GM23338 (cell line): ENCODE data around the gene RPLP2. TPM values are rescaled to one million over a fixed set of nuclear protein-coding genes. Genes with fewer than 3 reads are reported as not detected.

Source experiments
- ATAC-seq: fragments of 200-7000 bp; cut with Tn5 transposase; 3 replicates; pipeline ENCODE4 v1.9.1; 2020
- DNase-seq: peaks from one replicate; pipeline ENCODE4 v3.0.0-alpha.2; 2015; ENCODE audit warnings: low spot score
- H2AFZ ChIP-seq: fragments of 200-600 bp; sonication (generic); 2 replicates; pipeline ENCODE4 v1.8.0; 2016; ENCODE audit warnings: antibody characterized with exemption, mild to moderate bottlenecking, moderate library complexity
- H3F3A ChIP-seq: fragments of 200-600 bp; sonication (generic); replicated peaks from 2 replicates; pipeline ENCODE4 v1.8.0; 2017; ENCODE audit warnings: antibody characterized with exemption, mixed run types, low read depth
- H3K27ac ChIP-seq: fragments of 200-600 bp; sonication (generic); 2 replicates; pipeline ENCODE4 v1.6.1; 2016; ENCODE audit warnings: low read depth
- H3K27me3 ChIP-seq: fragments of 200-600 bp; sonication (generic); 2 replicates; pipeline ENCODE4 v1.8.0; 2016; ENCODE audit warnings: mild to moderate bottlenecking, mixed run types, moderate library complexity; ENCODE audit not compliant: insufficient read depth
- H3K36me3 ChIP-seq: fragments of 200-600 bp; sonication (generic); 2 replicates; pipeline ENCODE4 v1.8.0; 2016; ENCODE audit warnings: mild to moderate bottlenecking; ENCODE audit not compliant: insufficient read depth
- H3K4me1 ChIP-seq: fragments of 200-600 bp; sonication (generic); 2 replicates; pipeline ENCODE4 v1.8.0; 2016; ENCODE audit warnings: mild to moderate bottlenecking, moderate library complexity; ENCODE audit not compliant: insufficient read depth
- H3K4me2 ChIP-seq: fragments of 200-600 bp; sonication (generic); 2 replicates; pipeline ENCODE4 v1.7.1; 2017; ENCODE audit warnings: mixed run types
- H3K4me3 ChIP-seq: fragments of 200-600 bp; sonication (generic); 2 replicates; pipeline ENCODE4 v1.6.1; 2016; ENCODE audit warnings: mixed run types
- H3K79me2 ChIP-seq: fragments of 200-600 bp; sonication (generic); replicated peaks from 2 replicates; pipeline ENCODE4 v1.8.0; 2017; ENCODE audit warnings: mild to moderate bottlenecking; ENCODE audit not compliant: insufficient read depth
- H3K9me2 ChIP-seq: fragments of 200-600 bp; sonication (generic); 2 replicates; pipeline ENCODE4 v1.8.0; 2017; ENCODE audit not compliant: insufficient read depth
- H4K20me1 ChIP-seq: fragments of 200-600 bp; sonication (generic); replicated peaks from 2 replicates; pipeline ENCODE4 v1.8.0; 2017; ENCODE audit warnings: mild to moderate bottlenecking; ENCODE audit not compliant: insufficient read depth
- H3K27ac Mint-ChIP-seq: 2 replicates; pipeline ENCODE4 v1.8.0; 2020; ENCODE audit warnings: inconsistent platforms, mild to moderate bottlenecking, moderate library complexity, mixed read lengths
- H3K27me3 Mint-ChIP-seq: 3 replicates; pipeline ENCODE4 v1.8.0; 2022; ENCODE audit warnings: low read depth, mild to moderate bottlenecking, moderate library complexity, mixed read lengths, inconsistent platforms; ENCODE audit not compliant: insufficient read depth, poor library complexity
- H3K36me3 Mint-ChIP-seq: 3 replicates; pipeline ENCODE4 v1.8.0; 2021; ENCODE audit warnings: low read depth, mild to moderate bottlenecking, inconsistent platforms, moderate library complexity, mixed read lengths
- H3K4me1 Mint-ChIP-seq: 3 replicates; pipeline ENCODE4 v1.8.0; 2020; ENCODE audit warnings: mild to moderate bottlenecking, inconsistent platforms, mixed read lengths
- H3K4me3 Mint-ChIP-seq: 3 replicates; pipeline ENCODE4 v1.8.0; 2021; ENCODE audit warnings: moderate library complexity, mild to moderate bottlenecking, inconsistent platforms, mixed read lengths
- H3K9me3 Mint-ChIP-seq: 3 replicates; pipeline ENCODE4 v1.8.0; 2020; ENCODE audit warnings: moderate library complexity, mild to moderate bottlenecking, inconsistent platforms, mixed read lengths
- CREB1 ChIP-seq: fragments of 250-450 bp; sonication (Bioruptor Pico); IDR thresholded peaks from 2 replicates; pipeline ENCODE4 v1.5.0; 2020; ENCODE audit warnings: low read depth, mild to moderate bottlenecking, moderate library complexity
- CTCF ChIP-seq, 2 experiments: fragments of 200-600 bp in 1 of 2; sonication (generic) in 1 of 2; conservative IDR thresholded peaks; 2 replicates each; pipeline versions ENCODE4 v1.5.1 to v1.6.1; 2016 to 2017; ENCODE audit warnings: antibody characterized with exemption in 2 of 2, low read depth in 2 of 2, mild to moderate bottlenecking in 2 of 2, moderate library complexity in 1 of 2
- ETS1 ChIP-seq: IDR thresholded peaks from 2 replicates; pipeline ENCODE4 v1.6.1; 2016; ENCODE audit warnings: antibody characterized with exemption
- EZH2 ChIP-seq: fragments of 200-600 bp; sonication (generic); IDR thresholded peaks from one replicate; pipeline ENCODE4 v1.8.0; 2017; ENCODE audit warnings: antibody characterized with exemption, mild to moderate bottlenecking, low read depth; ENCODE audit not compliant: unreplicated experiment
- NANOG ChIP-seq: IDR thresholded peaks from 2 replicates; pipeline ENCODE4 v1.6.1; 2016; ENCODE audit warnings: antibody characterized with exemption, borderline replicate concordance
- STAT1 ChIP-seq: IDR thresholded peaks from one replicate; pipeline ENCODE4 v1.6.1; 2016; ENCODE audit warnings: antibody characterized with exemption; ENCODE audit not compliant: unreplicated experiment
- ZNF331 ChIP-seq: fragments of 250-450 bp; sonication (Bioruptor Pico); IDR thresholded peaks from 2 replicates; pipeline ENCODE4 v1.5.0; 2020; ENCODE audit warnings: low read depth, mild to moderate bottlenecking, moderate library complexity
- polyA plus RNA-seq: library from polyadenylated mRNA; unstranded; fragments of >200 nt; fragmentation: Nextera tagmentation; extraction: Ambion mirVana; gene quantifications from 2 replicates; pipeline ENCODE4 v1.2.1, GENCODE V29; 2016
- total RNA-seq: library from RNA; depleted of rRNA; stranded (reverse); fragments of >200 nt; shearing (Covaris generic); gene quantifications from 2 replicates; pipeline ENCODE4 v1.2.3, GENCODE V29; 2014

Gene RPLP2
- total and polyA plus RNA-seq, 2 experiments from 2014 or later: 518 to 1,782 TPM

GRCh38 chr11:804599-804964 is 5.2 kb upstream of the RPLP2 start:
- Histone ChIP-seq H2AFZ (no peak overlapping the region), H3K79me2 (peaks cover 18% of the 10 kb centered on the region), H3K27me3 (no peaks in the 10 kb centered on the region), H3K4me2 (peak overlapping the region; percentile 96), H3K4me3 (peak overlapping the region; percentile 74), H3K4me1 (peaks cover 7% of the 10 kb centered on the region; the same call in 1 of the 2 replicates), H3K36me3 (no peaks in the 10 kb centered on the region), H4K20me1 (no peaks in the 10 kb centered on the region), H3F3A (peaks cover 21% of the 10 kb centered on the region; the same call in 1 of the 2 replicates), H3K27ac (no peak overlapping the region), H3K9me2 (no peaks in the 10 kb centered on the region)
- Mint-ChIP-seq H3K27ac (no peak overlapping the region; the same call in 1 of the 2 replicates), H3K4me1 (peaks cover 7% of the 10 kb centered on the region; the same call in 2 of the 3 replicates), H3K27me3 (peaks cover 22% of the 10 kb centered on the region), H3K36me3 (peaks cover 2% of the 10 kb centered on the region; the same call in 1 of the 3 replicates), H3K4me3 (peak overlapping the region; percentile 76), H3K9me3 (no peaks in the 10 kb centered on the region)
- DNase-seq (no peak), ATAC-seq (peak; percentile 1)
- no peak for TF ChIP-seq ETS1
- no peak for TF ChIP-seq EZH2
- no peak for TF ChIP-seq CTCF (conservative IDR thresholded peaks at IDR 0.05; ENCODE audit: low read depth in 2 of 2)
- TF ChIP-seq NANOG: no peak

- Histone ChIP-seq H3K4me2 (peak overlapping the region; percentile 99), H3K4me3 (peak overlapping the region; percentile 98), H3K27ac (peak overlapping the region; percentile 55; the same call in 1 of the 2 replicates), H3K9me2 (no peaks in the 10 kb centered on the region), H3K36me3 (peaks cover 22% of the 10 kb centered on the region), H3K79me2 (peaks cover 38% of the 10 kb centered on the region), H2AFZ (peak overlapping the region; percentile 74), H3K4me1 (peaks cover 19% of the 10 kb centered on the region), H3F3A (peaks cover 55% of the 10 kb centered on the region), H4K20me1 (peaks cover 16% of the 10 kb centered on the region), H3K27me3 (no peaks in the 10 kb centered on the region)
- H3K27me3 Mint-ChIP-seq: peaks cover 37% of the 10 kb centered on the region
- H3K4me1 Mint-ChIP-seq: peaks cover 24% of the 10 kb centered on the region
- H3K27ac Mint-ChIP-seq: peak overlapping the region; percentile 97
- H3K4me3 Mint-ChIP-seq: peak overlapping the region; percentile 94
- no peak for DNase-seq
- no peak for ATAC-seq
- H3K36me3 Mint-ChIP-seq: peaks cover 35% of the 10 kb centered on the region
- peaks cover 5% of the 10 kb centered on the region; the same call in 1 of the 3 replicates for H3K9me3 Mint-ChIP-seq
- no peak for TF ChIP-seq EZH2
- TF ChIP-seq ETS1: no peak
- TF ChIP-seq ZNF331: no peak
- no peak for TF ChIP-seq STAT1
- no peak for TF ChIP-seq CREB1 (CRISPR knock-in tag)
- no peak for TF ChIP-seq CTCF (conservative IDR thresholded peaks at IDR 0.05; ENCODE audit: low read depth in 2 of 2)
Measured at GRCh38 chr11:808427-809286, 1.1 kb upstream of the RPLP2 start.
